ENCODE results near the gene CNGA3.

DNA sequence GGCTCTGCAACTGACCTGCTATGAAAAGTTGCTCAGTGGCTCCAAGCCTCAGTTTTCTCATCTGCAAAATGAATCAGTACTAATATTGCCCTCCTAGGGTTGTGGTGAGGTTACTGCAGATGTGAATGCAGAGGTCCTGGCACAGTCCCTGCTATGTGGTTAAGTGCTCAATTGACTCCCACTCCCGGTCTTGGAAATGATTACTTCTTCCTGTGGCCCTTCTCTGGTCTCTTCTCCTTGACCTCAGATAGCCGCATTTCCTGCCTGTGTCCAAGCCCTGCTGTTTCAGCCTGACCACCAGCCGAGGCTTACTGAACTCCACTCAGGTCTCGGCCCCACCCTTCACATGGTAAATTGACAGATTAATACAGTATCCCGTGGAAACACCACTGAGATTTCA is 26.3 kb downstream of the CNGA3 start:
- TF ChIP-seq, protein P1, sequence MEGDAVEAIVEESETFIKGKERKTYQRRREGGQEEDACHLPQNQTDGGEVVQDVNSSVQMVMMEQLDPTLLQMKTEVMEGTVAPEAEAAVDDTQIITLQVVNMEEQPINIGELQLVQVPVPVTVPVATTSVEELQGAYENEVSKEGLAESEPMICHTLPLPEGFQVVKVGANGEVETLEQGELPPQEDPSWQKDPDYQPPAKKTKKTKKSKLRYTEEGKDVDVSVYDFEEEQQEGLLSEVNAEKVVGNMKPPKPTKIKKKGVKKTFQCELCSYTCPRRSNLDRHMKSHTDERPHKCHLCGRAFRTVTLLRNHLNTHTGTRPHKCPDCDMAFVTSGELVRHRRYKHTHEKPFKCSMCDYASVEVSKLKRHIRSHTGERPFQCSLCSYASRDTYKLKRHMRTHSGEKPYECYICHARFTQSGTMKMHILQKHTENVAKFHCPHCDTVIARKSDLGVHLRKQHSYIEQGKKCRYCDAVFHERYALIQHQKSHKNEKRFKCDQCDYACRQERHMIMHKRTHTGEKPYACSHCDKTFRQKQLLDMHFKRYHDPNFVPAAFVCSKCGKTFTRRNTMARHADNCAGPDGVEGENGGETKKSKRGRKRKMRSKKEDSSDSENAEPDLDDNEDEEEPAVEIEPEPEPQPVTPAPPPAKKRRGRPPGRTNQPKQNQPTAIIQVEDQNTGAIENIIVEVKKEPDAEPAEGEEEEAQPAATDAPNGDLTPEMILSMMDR (conservative IDR thresholded peaks at IDR 0.05; ENCODE audit: low read length): no peak
- TF ChIP-seq EZH2phosphoT487 (IDR thresholded peaks at IDR 0.05; ENCODE audit: borderline replicate concordance, low read depth, low read length): no peak

All from OCI-LY7 (cell line).